ENCODE measurements around the gene AGPAT4.
A peak's percentile ranks its signal among the peaks of the same experiment; 100 is the strongest.

Gene AGPAT4

DNA sequence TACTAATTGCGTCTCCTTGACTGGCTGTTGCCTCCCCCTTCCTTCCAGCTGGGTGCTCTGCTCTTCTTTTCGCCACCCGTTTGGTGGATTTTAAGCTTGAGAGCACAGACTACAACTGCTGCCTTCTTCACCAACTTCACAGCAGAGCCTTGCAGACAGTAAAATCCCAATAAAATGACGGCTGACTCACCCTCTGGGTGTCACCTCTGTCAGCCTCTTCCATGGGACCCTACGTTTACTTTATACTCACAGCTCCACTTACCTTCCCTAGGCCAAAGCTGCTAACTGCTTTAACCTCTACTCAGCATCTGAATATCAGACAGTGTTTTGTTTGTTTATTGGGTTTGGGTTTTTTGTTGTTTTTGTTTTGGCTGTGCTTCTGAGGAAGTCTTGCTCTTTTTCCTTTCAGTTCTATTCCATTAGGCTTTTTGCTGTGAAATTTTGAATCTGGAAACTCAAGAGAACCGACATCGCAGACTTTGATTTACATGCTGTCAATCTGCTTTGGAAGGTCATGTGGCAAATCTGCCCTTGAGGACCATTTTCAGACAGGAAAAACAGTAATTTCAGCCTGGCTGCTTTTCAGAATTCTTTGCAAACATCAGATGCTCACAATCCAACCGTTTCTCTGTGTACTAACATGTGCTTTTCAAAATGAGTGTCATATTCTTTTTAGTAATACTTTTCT lies 2.4 kb downstream of the AGPAT4 start:
- Histone ChIP-seq H3K4me3 (ENCODE audit: low read depth, low read length) (no peak overlapping the region), H3K4me2 (ENCODE audit: low read length) (no peak overlapping the region), H3K9me3 (ENCODE audit: insufficient read depth, low read depth, low read length) (no peaks in the 10 kb centered on the region), H3K4ac (ENCODE audit: low read depth, low read length) (no peak overlapping the region), H2BK5ac (ENCODE audit: low read depth, low read length, poor library complexity) (no peak overlapping the region), H3K27ac (ENCODE audit: low read depth, low read length) (no peak overlapping the region), H3K27me3 (ENCODE audit: insufficient read depth, low read length) (no peaks in the 10 kb centered on the region), H3K79me2 (ENCODE audit: control insufficient read depth, insufficient read depth, low read length, poor library complexity) (no peaks in the 10 kb centered on the region), H2BK12ac (ENCODE audit: low read length) (no peak overlapping the region), H2AFZ (ENCODE audit: insufficient read depth, low read length, poor library complexity) (no peak overlapping the region), H3K18ac (ENCODE audit: low read length) (no peak overlapping the region), H2AK5ac (ENCODE audit: low read length) (no peak overlapping the region), H3K36me3 (ENCODE audit: control insufficient read depth in 1 of 2, insufficient read depth in 2 of 2, low read length in 2 of 2) (no peaks in the 10 kb centered on the region), H3K4me1 (ENCODE audit: control insufficient read depth in 1 of 2, insufficient read depth in 2 of 2, low read length in 2 of 2) (peaks cover 5% of the 10 kb centered on the region in 2 experiments), H3K23ac (ENCODE audit: low read length) (no peak overlapping the region), H3K9ac (ENCODE audit: low read length) (no peak overlapping the region), H2BK120ac (ENCODE audit: insufficient read depth, low read length, poor library complexity) (no peak overlapping the region), H3K14ac (ENCODE audit: low read length) (no peak overlapping the region), H3K79me1 (ENCODE audit: low read length) (peaks cover 6% of the 10 kb centered on the region), H4K8ac (ENCODE audit: low read depth, low read length) (no peak overlapping the region), H4K12ac (ENCODE audit: low read depth, low read length) (no peak overlapping the region), H4K91ac (ENCODE audit: low read depth, low read length) (no peak overlapping the region)
- no CpG with 5 or more reads among the region's 8 CpGs for WGBS (ENCODE audit: extremely low coverage, insufficient coverage, insufficient read length)
- no peak for DNase-seq

DNA sequence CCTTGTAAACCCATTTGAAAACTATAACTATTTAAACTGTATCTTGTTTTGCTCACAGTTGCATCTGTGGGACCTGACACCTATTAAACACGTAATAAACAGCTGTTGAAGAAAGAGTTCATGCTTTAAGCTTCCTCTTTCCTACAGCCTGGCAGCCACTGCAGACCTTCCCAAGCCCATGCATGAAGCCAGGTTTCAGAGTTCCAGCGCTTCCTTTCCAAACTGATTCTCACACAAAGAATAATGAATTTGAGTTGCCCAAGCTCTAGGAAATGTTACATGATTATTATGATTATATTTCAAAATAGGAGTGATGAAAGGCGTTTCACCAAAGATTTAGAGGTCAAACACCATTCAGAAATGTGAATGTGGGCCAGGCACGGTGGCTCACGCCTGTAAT lies 3.7 kb downstream of the AGPAT4 start:
- WGBS (ENCODE audit: extremely low coverage, insufficient coverage, insufficient read length) = no CpG with 5 or more reads among the region's 5 CpGs
- no peak overlapping the region for H3K14ac ChIP-seq (ENCODE audit: low read length)
- no peak overlapping the region for H3K9ac ChIP-seq (ENCODE audit: low read length)
- no peak overlapping the region for H4K12ac ChIP-seq (ENCODE audit: low read depth, low read length)
- H3K79me2 ChIP-seq (ENCODE audit: control insufficient read depth, insufficient read depth, low read length, poor library complexity) = no peaks in the 10 kb centered on the region
- H3K79me1 ChIP-seq (ENCODE audit: low read length) = peaks cover 6% of the 10 kb centered on the region
- no peak overlapping the region for H3K18ac ChIP-seq (ENCODE audit: low read length)
- no peak overlapping the region for H3K4me3 ChIP-seq (ENCODE audit: low read depth, low read length)
- no peak overlapping the region for H3K4ac ChIP-seq (ENCODE audit: low read depth, low read length)
- peaks cover 0 to 2% of the 10 kb centered on the region in 2 experiments for H3K36me3 ChIP-seq (ENCODE audit: control insufficient read depth in 1 of 2, insufficient read depth in 2 of 2, low read length in 2 of 2)
- H3K27me3 ChIP-seq (ENCODE audit: insufficient read depth, low read length) = no peaks in the 10 kb centered on the region
- H3K4me1 ChIP-seq (ENCODE audit: control insufficient read depth in 1 of 2, insufficient read depth in 2 of 2, low read length in 2 of 2) = peaks cover 12 to 13% of the 10 kb centered on the region in 2 experiments
- H2AK5ac ChIP-seq (ENCODE audit: low read length) = no peak overlapping the region
- H2BK120ac ChIP-seq (ENCODE audit: insufficient read depth, low read length, poor library complexity) = no peak overlapping the region
- no peak overlapping the region for H2BK5ac ChIP-seq (ENCODE audit: low read depth, low read length, poor library complexity)
- DNase-seq = no peak
- H2BK12ac ChIP-seq (ENCODE audit: low read length) = no peak overlapping the region
- no peak overlapping the region for H3K4me2 ChIP-seq (ENCODE audit: low read length)
- no peaks in the 10 kb centered on the region for H3K9me3 ChIP-seq (ENCODE audit: insufficient read depth, low read depth, low read length)
- no peak overlapping the region for H4K91ac ChIP-seq (ENCODE audit: low read depth, low read length)
- no peak overlapping the region for H2AFZ ChIP-seq (ENCODE audit: insufficient read depth, low read length, poor library complexity)
- no peak overlapping the region for H4K8ac ChIP-seq (ENCODE audit: low read depth, low read length)
- no peak overlapping the region for H3K27ac ChIP-seq (ENCODE audit: low read depth, low read length)
- no peak overlapping the region for H3K23ac ChIP-seq (ENCODE audit: low read length)

DNA sequence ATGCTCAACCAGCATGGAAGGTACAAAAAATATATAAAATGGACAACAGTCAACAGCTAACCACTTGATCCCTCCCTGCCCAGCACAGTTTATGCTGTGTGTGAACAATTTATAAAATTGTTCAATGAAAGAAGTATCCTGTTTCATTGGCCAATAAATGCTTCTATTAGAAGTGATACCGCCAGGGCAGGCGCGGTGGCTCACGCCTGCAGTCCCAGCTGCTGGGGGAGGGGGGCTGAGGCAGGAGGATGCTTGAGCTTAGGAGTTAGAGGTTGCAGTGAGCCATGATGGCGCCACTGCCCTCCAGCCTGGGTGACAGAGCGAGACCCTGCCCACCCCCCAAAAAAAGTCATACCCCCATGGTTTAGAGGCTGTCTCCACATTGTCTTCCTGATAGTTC lies 4.6 kb downstream of the AGPAT4 start:
- H3K27me3 ChIP-seq (ENCODE audit: insufficient read depth, low read length) = no peaks in the 10 kb centered on the region
- H3K14ac ChIP-seq (ENCODE audit: low read length) = no peak overlapping the region
- no peak overlapping the region for H4K91ac ChIP-seq (ENCODE audit: low read depth, low read length)
- H4K12ac ChIP-seq (ENCODE audit: low read depth, low read length) = no peak overlapping the region
- H3K36me3 ChIP-seq (ENCODE audit: control insufficient read depth in 1 of 2, insufficient read depth in 2 of 2, low read length in 2 of 2) = peaks cover 0 to 5% of the 10 kb centered on the region in 2 experiments
- H3K4me2 ChIP-seq (ENCODE audit: low read length) = no peak overlapping the region
- H3K79me2 ChIP-seq (ENCODE audit: control insufficient read depth, insufficient read depth, low read length, poor library complexity) = peaks cover under 1% of the 10 kb centered on the region
- no peak overlapping the region for H2AK5ac ChIP-seq (ENCODE audit: low read length)
- H3K23ac ChIP-seq (ENCODE audit: low read length) = no peak overlapping the region
- no peak overlapping the region for H2BK5ac ChIP-seq (ENCODE audit: low read depth, low read length, poor library complexity)
- no peak overlapping the region for H3K18ac ChIP-seq (ENCODE audit: low read length)
- peaks cover 4% of the 10 kb centered on the region for H3K79me1 ChIP-seq (ENCODE audit: low read length)
- no peak overlapping the region for H2BK120ac ChIP-seq (ENCODE audit: insufficient read depth, low read length, poor library complexity)
- no peak overlapping the region for H4K8ac ChIP-seq (ENCODE audit: low read depth, low read length)
- no peak overlapping the region for H3K27ac ChIP-seq (ENCODE audit: low read depth, low read length)
- H2BK12ac ChIP-seq (ENCODE audit: low read length) = no peak overlapping the region
- no peaks in the 10 kb centered on the region for H3K9me3 ChIP-seq (ENCODE audit: insufficient read depth, low read depth, low read length)
- H2AFZ ChIP-seq (ENCODE audit: insufficient read depth, low read length, poor library complexity) = no peak overlapping the region
- WGBS (ENCODE audit: extremely low coverage, insufficient coverage, insufficient read length) = no CpG with 5 or more reads among the region's 6 CpGs
- H3K4ac ChIP-seq (ENCODE audit: low read depth, low read length) = no peak overlapping the region
- peaks cover 12 to 13% of the 10 kb centered on the region in 2 experiments for H3K4me1 ChIP-seq (ENCODE audit: control insufficient read depth in 1 of 2, insufficient read depth in 2 of 2, low read length in 2 of 2)
- H3K4me3 ChIP-seq (ENCODE audit: low read depth, low read length) = no peak overlapping the region
- no peak overlapping the region for H3K9ac ChIP-seq (ENCODE audit: low read length)
- no peak for DNase-seq

- Histone ChIP-seq H3K9ac (ENCODE audit: low read length) (no peak overlapping the region), H4K8ac (ENCODE audit: low read depth, low read length) (no peak overlapping the region), H4K91ac (ENCODE audit: low read depth, low read length) (no peak overlapping the region), H3K79me1 (ENCODE audit: low read length) (peaks cover under 1% of the 10 kb centered on the region), H3K27me3 (ENCODE audit: insufficient read depth, low read length) (no peaks in the 10 kb centered on the region), H3K14ac (ENCODE audit: low read length) (no peak overlapping the region), H2BK120ac (ENCODE audit: insufficient read depth, low read length, poor library complexity) (no peak overlapping the region), H2AFZ (ENCODE audit: insufficient read depth, low read length, poor library complexity) (no peak overlapping the region), H3K23ac (ENCODE audit: low read length) (no peak overlapping the region), H3K36me3 (ENCODE audit: control insufficient read depth in 1 of 2, insufficient read depth in 2 of 2, low read length in 2 of 2) (peaks cover 2 to 7% of the 10 kb centered on the region in 2 experiments), H3K4ac (ENCODE audit: low read depth, low read length) (no peak overlapping the region), H4K12ac (ENCODE audit: low read depth, low read length) (no peak overlapping the region), H3K4me2 (ENCODE audit: low read length) (no peak overlapping the region), H3K9me3 (ENCODE audit: insufficient read depth, low read depth, low read length) (no peaks in the 10 kb centered on the region), H2BK5ac (ENCODE audit: low read depth, low read length, poor library complexity) (no peak overlapping the region), H3K27ac (ENCODE audit: low read depth, low read length) (no peak overlapping the region), H2BK12ac (ENCODE audit: low read length) (no peak overlapping the region), H3K4me1 (ENCODE audit: control insufficient read depth in 1 of 2, insufficient read depth in 2 of 2, low read length in 2 of 2) (peaks cover 11 to 12% of the 10 kb centered on the region in 2 experiments), H3K79me2 (ENCODE audit: control insufficient read depth, insufficient read depth, low read length, poor library complexity) (peaks cover 2% of the 10 kb centered on the region), H2AK5ac (ENCODE audit: low read length) (no peak overlapping the region), H3K4me3 (ENCODE audit: low read depth, low read length) (no peak overlapping the region), H3K18ac (ENCODE audit: low read length) (no peak overlapping the region)
- WGBS (ENCODE audit: extremely low coverage, insufficient coverage, insufficient read length) = no CpG with 5 or more reads among the region's 7 CpGs
- peak in 1 of 2 donors; percentile 41 for DNase-seq
Observed at GRCh38 chr6:161268531-161269210, 5.2 kb downstream of the AGPAT4 start.

All from trophoblast cell (in vitro differentiated cells and primary cell).